ENCODE measurements around the gene CAP2. TPM values are rescaled to one million over a fixed set of nuclear protein-coding genes. Genes with fewer than 3 reads are reported as not detected.

CAP2 gene
- total RNA-seq, 1 donor from 2014 or later, result 8.5 TPM

- no peak overlapping the region for H3K4me3 ChIP-seq (ENCODE audit: low read depth, low read length)
- H3K36me3 ChIP-seq (ENCODE audit: control insufficient read depth, insufficient read depth, low read length), result no peaks in the 10 kb centered on the region
- no peaks in the 10 kb centered on the region for H3K27me3 ChIP-seq (ENCODE audit: control insufficient read depth, insufficient read depth, low read length)
- no peak for TF ChIP-seq CTCF (IDR thresholded peaks at IDR 0.05; ENCODE audit: insufficient read depth, low read length, poor library complexity, severe bottlenecking)
- DNase-seq (ENCODE audit: low read depth), result no peak
Observed at GRCh38 chr6:17484201-17484849, 90.9 kb downstream of the CAP2 start.

- no peaks in the 10 kb centered on the region for H3K27me3 ChIP-seq (ENCODE audit: control insufficient read depth, insufficient read depth, low read length)
- no peak for TF ChIP-seq CTCF (IDR thresholded peaks at IDR 0.05; ENCODE audit: insufficient read depth, low read length, poor library complexity, severe bottlenecking)
- H3K36me3 ChIP-seq (ENCODE audit: control insufficient read depth, insufficient read depth, low read length), result no peaks in the 10 kb centered on the region
- H3K4me3 ChIP-seq (ENCODE audit: low read depth, low read length), result no peak overlapping the region
- no peak for DNase-seq (ENCODE audit: low read depth)
Observed at GRCh38 chr6:17485181-17485580, 91.8 kb downstream of the CAP2 start.

- Histone ChIP-seq H3K27me3 (ENCODE audit: control insufficient read depth, insufficient read depth, low read length) (no peaks in the 10 kb centered on the region), H3K36me3 (ENCODE audit: control insufficient read depth, insufficient read depth, low read length) (no peaks in the 10 kb centered on the region), H3K4me3 (ENCODE audit: low read depth, low read length) (no peak overlapping the region)
- no peak for TF ChIP-seq CTCF (IDR thresholded peaks at IDR 0.05; ENCODE audit: insufficient read depth, low read length, poor library complexity, severe bottlenecking)
- no peak for DNase-seq (ENCODE audit: low read depth)
Observed at GRCh38 chr6:17485946-17486345, 92.6 kb downstream of the CAP2 start.

- no peaks in the 10 kb centered on the region for H3K36me3 ChIP-seq (ENCODE audit: control insufficient read depth, insufficient read depth, low read length)
- no peaks in the 10 kb centered on the region for H3K27me3 ChIP-seq (ENCODE audit: control insufficient read depth, insufficient read depth, low read length)
- no peak for DNase-seq (ENCODE audit: low read depth)
- H3K4me3 ChIP-seq (ENCODE audit: low read depth, low read length), result no peak overlapping the region
- no peak for TF ChIP-seq CTCF (IDR thresholded peaks at IDR 0.05; ENCODE audit: insufficient read depth, low read length, poor library complexity, severe bottlenecking)
Observed at GRCh38 chr6:17486680-17487079, 93.3 kb downstream of the CAP2 start.

GRCh38 chr6:17490724-17491123 is 97.3 kb downstream of the CAP2 start:
- TF ChIP-seq CTCF (IDR thresholded peaks at IDR 0.05; ENCODE audit: insufficient read depth, low read length, poor library complexity, severe bottlenecking), result no peak
- no peak for DNase-seq (ENCODE audit: low read depth)
- Histone ChIP-seq H3K4me3 (ENCODE audit: low read depth, low read length) (no peak overlapping the region), H3K36me3 (ENCODE audit: control insufficient read depth, insufficient read depth, low read length) (no peaks in the 10 kb centered on the region), H3K27me3 (ENCODE audit: control insufficient read depth, insufficient read depth, low read length) (no peaks in the 10 kb centered on the region)
